ENCODE measurements around the gene C17orf100.

GRCh38 chr17:6637458-6637840 lies 14.1 kb upstream of the C17orf100 start:
- TF ChIP-seq CTCF (IDR thresholded peaks at IDR 0.05 in 8 of 11, conservative IDR thresholded peaks at IDR 0.05 in 3 of 11) (no peak), POLR2AphosphoS5 (IDR thresholded peaks at IDR 0.05) (no peak)

Data from spleen (tissue), 7 donors.